ENCODE measurements around the gene FOXK1. TPM values are rescaled to one million over a fixed set of nuclear protein-coding genes. Genes with fewer than 3 reads are reported as not detected.

The FOXK1 gene
- total and polyA plus RNA-seq, 2 experiments from 2014 or later = 2.3 to 12.7 TPM

GRCh38 chr7:4783292-4783652 is 101.2 kb downstream of the FOXK1 start:
- no peak for DNase-seq (ENCODE audit: low spot score)
- H3K9me3 Mint-ChIP-seq = no peaks in the 10 kb centered on the region
- H3K36me3 ChIP-seq (ENCODE audit: insufficient read depth) = no peaks in the 10 kb centered on the region; the same call in 1 of the 2 replicates
- no peaks in the 10 kb centered on the region for H3K27me3 ChIP-seq (ENCODE audit: insufficient read depth)
- H3K27ac ChIP-seq (ENCODE audit: low read depth) = no peak overlapping the region
- peaks cover 7% of the 10 kb centered on the region; the same call in 1 of the 2 replicates for H3K79me2 ChIP-seq (replicated peaks; ENCODE audit: insufficient read depth)
- no peak overlapping the region for H3K4me3 Mint-ChIP-seq
- H3K27me3 Mint-ChIP-seq (ENCODE audit: insufficient read depth, low read depth, poor library complexity) = no peaks in the 10 kb centered on the region
- H4K20me1 ChIP-seq (replicated peaks; ENCODE audit: insufficient read depth) = no peaks in the 10 kb centered on the region; the same call in 1 of the 2 replicates
- H3K9me2 ChIP-seq (ENCODE audit: insufficient read depth) = no peaks in the 10 kb centered on the region
- H3F3A ChIP-seq (replicated peaks; ENCODE audit: low read depth) = no peaks in the 10 kb centered on the region
- H3K4me2 ChIP-seq = no peak overlapping the region
- H3K27ac Mint-ChIP-seq = no peak overlapping the region
- no peak overlapping the region for H3K4me3 ChIP-seq
- peaks cover 18% of the 10 kb centered on the region for H3K36me3 Mint-ChIP-seq (ENCODE audit: low read depth)
- no peak overlapping the region for H2AFZ ChIP-seq
- H3K4me1 ChIP-seq (ENCODE audit: insufficient read depth) = no peaks in the 10 kb centered on the region
- no peaks in the 10 kb centered on the region for H3K4me1 Mint-ChIP-seq
- ATAC-seq = no peak
- no peak for TF ChIP-seq POLR2AphosphoS5 (IDR thresholded peaks at IDR 0.05; ENCODE audit: low read depth)
- no peak for TF ChIP-seq ZNF114 (CRISPR knock-in tag; IDR thresholded peaks at IDR 0.05)
- TF ChIP-seq JUNB (IDR thresholded peaks at IDR 0.05; ENCODE audit: unreplicated experiment) = no peak
- no peak for TF ChIP-seq REST (IDR thresholded peaks at IDR 0.05; ENCODE audit: unreplicated experiment)
- no peak for TF ChIP-seq STAT1 (IDR thresholded peaks at IDR 0.05; ENCODE audit: unreplicated experiment)
- no peak for TF ChIP-seq CTCF (conservative IDR thresholded peaks at IDR 0.05; ENCODE audit: low read depth in 2 of 2)
- no peak for TF ChIP-seq NANOG (IDR thresholded peaks at IDR 0.05; ENCODE audit: borderline replicate concordance)
- TF ChIP-seq ETS1 (IDR thresholded peaks at IDR 0.05) = no peak
- no peak for TF ChIP-seq ZNF331 (CRISPR knock-in tag; IDR thresholded peaks at IDR 0.05; ENCODE audit: low read depth)
- TF ChIP-seq EZH2phosphoT487 (IDR thresholded peaks at IDR 0.05; ENCODE audit: unreplicated experiment) = no peak
- no peak for TF ChIP-seq ZNF462 (CRISPR knock-in tag; IDR thresholded peaks at IDR 0.05)
